K562 (cell line): ENCODE measurements around the gene CFAP58. TPM values are rescaled to one million over a fixed set of nuclear protein-coding genes. Genes with fewer than 3 reads are reported as not detected.

ENCODE experiments used
- CHD7 ChIP-seq: fragments of 200-600 bp; sonication (generic); IDR thresholded peaks from one replicate; pipeline ENCODE4 v1.6.1; 2012; ENCODE audit warnings: mild to moderate bottlenecking, low read depth, low read length, inconsistent platforms
- STAT6 ChIP-seq: sonication (generic); formaldehyde crosslinking; IDR thresholded peaks from 2 replicates; pipeline ENCODE4 v1.8.1; 2023; ENCODE audit warnings: mild to moderate bottlenecking, missing genetic modification reagents
- polyA plus RNA-seq, 8 experiments: library from polyadenylated mRNA; depleted of rRNA in 4 of 8; stranded (reverse) in 5 of 8; unstranded in 3 of 8; fragments of >200 nt; fragmentation: Nextera tagmentation in 2 of 8; fragmentation: Illumina TruSeq in 1 of 8; extraction: Ambion mirVana in 2 of 8; extraction: Trizol in 1 of 8; gene quantifications; 2 replicates each; pipeline versions ENCODE4 v1.2.1 to v1.2.3, GENCODE V29; 2011 to 2014; ENCODE audit warnings: inconsistent platforms in 1 of 8, missing spikeins in 1 of 8
- total RNA-seq, 7 experiments: library from RNA; depleted of rRNA in 6 of 7; stranded (reverse); fragments of >200 nt in 6 of 7; fragmentation: Illumina TruSeq in 2 of 7; extraction: Trizol in 2 of 7; gene quantifications; 2 replicates each; pipeline versions ENCODE4 v1.2.1 to v1.2.3, GENCODE V29; 2011 to 2021; ENCODE audit warnings: low replicate concordance in 1 of 7

The CFAP58 gene
- total and polyA plus RNA-seq, 9 of the 15 experiments (the other 6 are each of a cell fraction or from before 2014, with no cell fraction given) = 0.08 to 2.0 (median 0.71) TPM

DNA sequence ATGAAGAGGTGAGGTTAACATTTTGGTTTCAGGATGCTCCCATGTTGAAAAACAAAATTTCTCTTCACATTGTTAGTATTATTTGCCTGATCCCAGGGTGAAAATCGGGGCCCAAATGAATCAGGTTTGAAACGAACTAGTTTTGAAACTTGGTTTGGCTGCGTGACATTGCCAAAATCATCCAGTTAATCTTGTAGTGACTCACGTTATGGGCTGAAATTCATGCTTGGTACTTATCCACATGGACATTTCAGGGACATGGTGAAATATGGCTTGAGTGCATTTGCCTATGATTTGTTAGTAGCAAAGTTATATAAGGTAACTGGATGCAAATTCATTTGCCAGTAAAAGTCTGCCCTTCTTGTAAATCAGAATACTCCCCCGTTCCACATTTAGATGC, 97.3 kb downstream of the CFAP58 start (continued):
- TF ChIP-seq STAT6 (CRISPR knock-in tag) (no peak), CHD7 (no peak)
